ENCODE results near the gene MFAP1.
"Not testable (repeated sequence)": the region's sequence is repeated elsewhere in the genome, so short reads cannot be mapped to it uniquely, and the experiment has no call there.

Gene MFAP1

DNA sequence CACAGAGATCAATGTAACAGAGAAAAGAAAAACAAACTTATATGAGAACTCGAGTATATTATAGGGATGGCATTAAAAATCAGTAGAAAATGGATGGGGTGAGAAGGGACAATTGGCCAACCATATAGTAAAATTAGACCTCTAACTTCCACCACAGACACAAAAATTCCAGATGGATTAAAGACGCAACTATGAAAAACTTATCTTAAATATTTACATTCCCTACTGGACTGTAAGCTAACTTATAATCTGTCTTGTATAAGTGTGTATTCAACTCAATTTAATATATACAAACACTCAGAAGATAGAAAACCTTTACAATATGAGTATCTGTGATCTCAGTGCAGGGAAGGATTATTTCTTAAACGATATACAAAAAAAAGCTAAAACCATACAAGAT is 3.0 kb downstream of the MFAP1 start:
- no peak for DNase-seq (ENCODE audit: low read depth, low spot score)

DNA sequence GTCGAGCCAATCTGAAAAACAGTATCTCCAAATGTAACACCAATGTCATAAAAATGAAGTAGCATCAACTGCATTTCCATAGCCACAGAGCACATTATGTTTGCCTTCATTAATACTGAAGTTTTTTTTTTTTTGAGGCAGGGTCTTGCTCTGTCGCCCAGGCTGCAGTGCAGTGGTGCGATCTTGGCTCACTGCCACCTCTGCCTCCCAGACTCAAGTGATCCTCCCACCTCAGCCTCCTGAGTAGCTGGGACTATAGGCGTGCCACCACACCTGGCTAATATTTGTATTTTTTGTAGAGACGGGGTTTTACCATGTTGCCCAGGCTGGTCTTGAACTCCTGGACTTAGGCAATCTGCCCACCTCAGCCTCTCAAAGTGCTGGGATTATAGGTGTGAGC is 9.4 kb downstream of the MFAP1 start:
- DNase-seq (ENCODE audit: low read depth, low spot score) = not testable (repeated sequence)

GRCh38 chr15:43808960-43809678 is 15.4 kb downstream of the MFAP1 start:
- DNase-seq (ENCODE audit: low read depth, low spot score) = no peak

DNA sequence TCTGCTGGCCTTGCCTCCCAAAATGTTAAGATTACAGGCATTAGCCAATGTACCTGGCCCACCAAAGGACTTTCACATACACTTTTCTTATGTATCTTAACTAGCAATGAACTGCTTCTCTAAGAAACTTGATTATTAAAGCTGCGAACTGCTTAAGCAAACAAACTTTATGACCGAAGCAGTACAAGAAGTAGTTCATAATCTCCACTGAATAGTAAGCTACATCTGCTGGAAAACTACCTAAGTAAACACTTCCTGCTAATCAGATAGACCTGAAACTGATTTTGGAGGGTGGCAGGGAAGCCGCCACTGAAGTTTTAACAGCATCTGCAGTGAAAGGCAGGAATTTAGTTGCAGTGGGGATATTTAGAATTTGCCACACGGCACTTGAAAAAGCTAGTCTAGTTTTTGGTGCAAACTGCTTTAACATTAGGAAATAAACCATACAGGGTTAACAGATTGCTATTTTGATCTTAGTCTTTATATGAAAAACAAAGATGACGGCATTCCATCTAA is 16.0 kb downstream of the MFAP1 start:
- DNase-seq (ENCODE audit: low read depth, low spot score) = no peak

DNA sequence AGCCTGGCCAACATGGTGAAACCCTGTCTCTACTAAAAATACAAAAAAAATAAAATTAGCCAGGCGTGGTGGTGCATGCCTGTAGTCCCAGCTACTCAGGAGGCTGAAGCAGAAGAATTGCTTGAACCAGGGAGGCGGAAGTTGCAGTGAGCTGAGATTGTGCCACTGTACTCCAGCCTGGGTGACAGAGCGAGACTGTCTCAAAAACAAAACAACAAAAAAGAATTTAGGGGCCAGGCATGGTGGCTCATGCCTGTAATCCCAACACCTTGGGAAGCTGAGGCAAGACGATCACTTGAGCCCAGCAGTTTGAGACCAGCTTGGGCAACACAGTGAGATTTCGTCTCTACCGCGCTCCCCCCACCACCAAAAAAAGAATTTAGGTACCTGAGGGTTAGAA is 21.8 kb downstream of the MFAP1 start:
- DNase-seq (ENCODE audit: low read depth, low spot score) = not testable (repeated sequence)

- peak; percentile 81 for DNase-seq (ENCODE audit: low read depth, low spot score)
These were observed 24.0 kb downstream of the MFAP1 start, which contains the start of gene HYPK for GRCh38 chr15:43800286-43801141. TSS of gene HYPK (plus strand) at chr15:43800599. CDS start at chr15:43800623, 24 bp downstream.

DNA sequence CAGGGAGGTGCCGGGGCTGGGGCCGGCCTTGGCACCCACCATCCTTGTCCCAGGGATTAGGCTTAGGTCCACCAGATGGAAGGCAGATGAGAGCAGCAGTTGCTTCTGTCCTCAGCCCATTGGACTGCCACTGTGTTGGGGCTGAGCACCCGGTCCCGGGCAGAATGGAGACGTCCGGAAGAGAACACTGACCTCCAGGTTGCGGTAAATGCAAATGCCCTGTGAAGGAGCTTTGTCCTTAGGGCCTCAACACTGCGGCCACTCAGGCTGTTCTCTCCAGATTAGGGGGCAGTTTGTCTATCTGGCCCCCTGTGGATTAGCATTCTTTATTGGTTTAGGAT is 24.6 kb downstream of the MFAP1 start, which contains the start of gene SERINC4:
Gene SERINC4 (minus strand): TSS at position 276 of the 341 bp plus-strand sequence. CDS start 234 bp downstream, at position 42.
- DNase-seq (ENCODE audit: low read depth, low spot score) = no peak

DNA sequence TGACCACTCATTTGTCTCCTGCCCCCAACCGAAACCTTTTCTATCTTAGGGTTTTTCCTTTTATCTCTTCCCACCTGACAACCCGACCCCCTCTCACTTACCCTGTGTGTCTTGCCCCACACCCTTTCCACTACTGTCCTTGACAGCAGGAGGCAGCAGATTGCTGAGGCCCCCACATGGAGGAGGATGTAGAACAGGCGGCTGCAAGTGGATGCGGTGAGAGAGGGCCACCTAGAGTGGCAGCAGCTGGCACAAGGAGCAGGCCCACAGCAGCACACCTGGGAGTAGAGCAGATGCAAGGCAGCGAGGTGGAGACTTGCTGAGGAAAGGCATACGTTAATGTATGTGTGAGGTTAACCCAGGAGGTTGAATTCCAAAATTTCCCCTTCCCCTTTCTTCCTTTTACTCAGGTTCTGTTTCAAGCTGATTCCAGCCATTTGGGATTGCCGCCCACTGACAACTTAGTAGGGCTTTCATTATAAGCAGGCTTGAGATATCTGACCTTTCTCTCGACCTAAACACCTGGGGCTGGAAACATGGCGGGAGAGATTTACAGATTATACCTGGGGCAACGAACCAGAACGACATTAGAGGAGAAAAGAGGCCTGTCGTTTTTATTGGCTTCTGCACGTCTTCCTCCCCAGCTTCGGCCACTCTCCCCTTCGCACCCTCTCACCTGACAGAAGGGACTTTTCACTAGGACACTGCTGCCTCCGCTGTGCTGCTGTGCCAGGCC is 25.1 kb downstream of the MFAP1 start:
- no peak for DNase-seq (ENCODE audit: low read depth, low spot score)

GRCh38 chr15:43796566-43796965 is 27.9 kb downstream of the MFAP1 start:
- no peak for DNase-seq (ENCODE audit: low read depth, low spot score)

- DNase-seq (ENCODE audit: low read depth, low spot score) = no peak
These were observed 28.5 kb downstream of the MFAP1 start for GRCh38 chr15:43795997-43796396.

DNA sequence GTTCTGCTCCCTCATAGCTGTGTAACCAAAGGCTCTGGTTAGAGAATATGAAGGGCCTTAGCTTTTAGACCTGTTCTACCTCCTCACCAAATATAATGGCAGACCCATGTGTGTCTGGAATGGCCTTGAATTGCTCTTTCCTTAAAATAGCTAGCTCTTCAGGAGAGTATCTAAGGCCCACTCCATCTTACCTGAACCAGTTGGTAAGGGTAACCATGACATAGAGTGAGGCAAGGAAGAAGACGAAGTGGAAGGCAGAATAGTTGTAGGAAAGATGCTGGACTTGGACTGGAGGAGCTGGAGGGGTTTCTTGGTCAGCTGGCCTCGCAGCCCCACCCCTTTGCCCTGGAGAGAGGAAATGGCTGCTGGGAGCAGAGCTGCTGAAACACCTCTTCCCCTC is 29.3 kb downstream of the MFAP1 start:
- no peak for DNase-seq (ENCODE audit: low read depth, low spot score)

GRCh38 chr15:43794269-43795037 is 30.0 kb downstream of the MFAP1 start:
- DNase-seq (ENCODE audit: low read depth, low spot score) = no peak

DNA sequence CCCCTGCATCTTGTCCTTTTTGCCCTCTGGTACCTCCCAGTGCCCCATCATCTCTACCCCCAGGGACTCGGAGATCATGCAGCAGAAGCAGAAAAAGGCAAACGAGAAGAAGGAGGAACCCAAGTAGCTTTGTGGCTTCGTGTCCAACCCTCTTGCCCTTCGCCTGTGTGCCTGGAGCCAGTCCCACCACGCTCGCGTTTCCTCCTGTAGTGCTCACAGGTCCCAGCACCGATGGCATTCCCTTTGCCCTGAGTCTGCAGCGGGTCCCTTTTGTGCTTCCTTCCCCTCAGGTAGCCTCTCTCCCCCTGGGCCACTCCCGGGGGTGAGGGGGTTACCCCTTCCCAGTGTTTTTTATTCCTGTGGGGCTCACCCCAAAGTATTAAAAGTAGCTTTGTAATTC is 30.8 kb downstream of the MFAP1 start:
- no peak for DNase-seq (ENCODE audit: low read depth, low spot score)

- no peak for DNase-seq (ENCODE audit: low read depth, low spot score)
These were observed 31.6 kb downstream of the MFAP1 start for GRCh38 chr15:43792761-43793476.

DNA sequence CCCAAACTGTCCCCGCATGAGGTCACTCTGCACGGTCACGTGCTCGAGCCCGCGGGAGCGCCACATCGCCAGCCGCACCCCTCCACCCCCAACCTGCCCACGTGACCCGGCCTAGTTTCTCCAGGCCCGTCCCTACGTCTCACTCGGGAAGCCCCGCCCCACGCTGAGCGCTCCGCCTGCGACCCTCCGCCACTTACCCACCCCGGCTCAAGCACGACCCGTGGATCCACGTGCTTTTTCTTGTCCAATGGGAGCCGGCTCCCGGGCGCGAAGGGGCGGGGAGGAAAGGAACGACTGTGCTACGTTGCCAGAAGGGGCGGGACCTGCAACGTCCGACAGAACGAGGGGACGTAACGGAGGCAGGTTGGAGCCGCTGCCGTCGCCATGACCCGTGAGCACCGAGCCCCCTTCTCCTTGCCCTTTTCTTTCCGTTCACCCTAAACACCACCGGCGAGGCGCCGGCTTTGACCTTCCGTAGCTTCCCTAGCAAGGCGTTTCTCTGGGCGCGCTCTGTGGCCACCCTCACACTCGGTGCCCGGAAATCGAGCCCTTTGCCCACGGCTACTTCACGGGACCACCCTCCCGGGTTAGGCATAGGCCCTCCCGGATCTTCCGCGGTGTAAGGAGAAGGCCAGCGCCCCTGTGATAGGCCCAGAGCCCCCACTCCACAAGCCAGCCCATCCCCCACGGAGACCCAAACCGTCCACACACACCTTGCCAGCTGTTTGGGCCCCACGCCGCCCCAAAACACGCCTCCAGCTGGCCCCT is 32.3 kb downstream of the MFAP1 start, which contains the start of gene SERF2:
Gene SERF2 (plus strand): TSS at position 328 of the 768 bp plus-strand sequence. CDS start 57 bp downstream, at position 385.
- DNase-seq (ENCODE audit: low read depth, low spot score) = peak; percentile 100

DNA sequence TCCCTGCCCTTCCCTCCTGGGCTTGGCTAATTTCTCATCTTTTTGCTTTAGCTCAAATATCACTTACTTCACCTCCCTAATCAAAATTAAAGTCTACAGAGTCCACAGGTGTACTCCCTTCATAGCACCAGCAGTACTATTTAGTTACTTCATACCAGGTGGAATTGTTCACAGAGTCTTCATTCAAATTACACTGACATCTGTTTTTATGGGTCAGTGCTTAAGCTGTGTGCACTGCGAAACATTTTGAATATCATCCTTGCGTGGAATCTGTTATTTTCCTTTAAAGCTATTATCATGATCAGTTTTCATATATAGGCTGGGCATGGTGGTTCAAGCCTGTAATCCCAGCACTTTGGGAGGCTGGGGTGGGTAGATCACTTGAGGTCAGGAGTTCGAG is 35.1 kb downstream of the MFAP1 start:
- no peak for DNase-seq (ENCODE audit: low read depth, low spot score)

- DNase-seq (ENCODE audit: low read depth, low spot score) = no peak
These were observed 45.5 kb downstream of the MFAP1 start for GRCh38 chr15:43779016-43779415.

- peak; percentile 76 for DNase-seq (ENCODE audit: low read depth, low spot score)
These were observed 47.1 kb downstream of the MFAP1 start for GRCh38 chr15:43777267-43777914.

GRCh38 chr15:43776718-43777266 is 47.7 kb downstream of the MFAP1 start, which contains the start of gene ELL3:
TSS of gene ELL3 (minus strand) at chr15:43776966. CDS start at chr15:43776901, 65 bp downstream.
- DNase-seq (ENCODE audit: low read depth, low spot score) = peak; percentile 24
